ENCODE results near the gene STT3A. TPM values are rescaled to one million over a fixed set of nuclear protein-coding genes. Genes with fewer than 3 reads are reported as not detected.

STT3A gene
- total and polyA plus RNA-seq, 10 of the 15 experiments (the other 5 are each of a cell fraction or from before 2014, with no cell fraction given) = 74.4 to 202 (median 118) TPM

- TF ChIP-seq EED (IDR thresholded peaks at IDR 0.05; ENCODE audit: low read depth) = peak; percentile 12; the same call in 1 of the 2 replicates
- no peak for TF ChIP-seq CREM (IDR thresholded peaks at IDR 0.05; ENCODE audit: low read depth)
- TF ChIP-seq ATF2 (IDR thresholded peaks at IDR 0.05; ENCODE audit: low read length) = 0 out of 2 replicates have a peak, but pooled peaks have one; percentile 10
- no peak for TF ChIP-seq GABPA (IDR thresholded peaks at IDR 0.05; ENCODE audit: low read depth)
- no peak for TF ChIP-seq IKZF1 (conservative IDR thresholded peaks at IDR 0.05)
- no peak for TF ChIP-seq TARDBP (IDR thresholded peaks at IDR 0.05; ENCODE audit: borderline replicate concordance)
- peak; percentile 34 to 50 (median 45); a peak in 5 of 6 replicates for TF ChIP-seq CTCF (IDR thresholded peaks at IDR 0.05 in 2 of 3, conservative IDR thresholded peaks at IDR 0.05 in 1 of 3; ENCODE audit: control insufficient read depth in 2 of 3, extremely low read depth in 1 of 3, insufficient read depth in 1 of 3, low read depth in 3 of 3, low read length in 3 of 3)
- no peak for TF ChIP-seq BCL3 (IDR thresholded peaks at IDR 0.05; ENCODE audit: borderline replicate concordance, insufficient read depth, low read depth, low read length, poor library complexity, severe bottlenecking)
- TF ChIP-seq SP1 (IDR thresholded peaks at IDR 0.05; ENCODE audit: low read depth, low read length) = no peak
Measured at GRCh38 chr11:125626288-125626950, 33.8 kb downstream of the STT3A start (continued).

All from GM12878 (cell line).